NCI-H128 (cell line): ENCODE results near the gene ORC6.

Experiments
- DNase-seq: peaks from one replicate; lab custom pipeline; 2025; ENCODE audit not compliant: unreplicated experiment; lab: John Stamatoyannopoulos, UW

The ORC6 gene

DNA sequence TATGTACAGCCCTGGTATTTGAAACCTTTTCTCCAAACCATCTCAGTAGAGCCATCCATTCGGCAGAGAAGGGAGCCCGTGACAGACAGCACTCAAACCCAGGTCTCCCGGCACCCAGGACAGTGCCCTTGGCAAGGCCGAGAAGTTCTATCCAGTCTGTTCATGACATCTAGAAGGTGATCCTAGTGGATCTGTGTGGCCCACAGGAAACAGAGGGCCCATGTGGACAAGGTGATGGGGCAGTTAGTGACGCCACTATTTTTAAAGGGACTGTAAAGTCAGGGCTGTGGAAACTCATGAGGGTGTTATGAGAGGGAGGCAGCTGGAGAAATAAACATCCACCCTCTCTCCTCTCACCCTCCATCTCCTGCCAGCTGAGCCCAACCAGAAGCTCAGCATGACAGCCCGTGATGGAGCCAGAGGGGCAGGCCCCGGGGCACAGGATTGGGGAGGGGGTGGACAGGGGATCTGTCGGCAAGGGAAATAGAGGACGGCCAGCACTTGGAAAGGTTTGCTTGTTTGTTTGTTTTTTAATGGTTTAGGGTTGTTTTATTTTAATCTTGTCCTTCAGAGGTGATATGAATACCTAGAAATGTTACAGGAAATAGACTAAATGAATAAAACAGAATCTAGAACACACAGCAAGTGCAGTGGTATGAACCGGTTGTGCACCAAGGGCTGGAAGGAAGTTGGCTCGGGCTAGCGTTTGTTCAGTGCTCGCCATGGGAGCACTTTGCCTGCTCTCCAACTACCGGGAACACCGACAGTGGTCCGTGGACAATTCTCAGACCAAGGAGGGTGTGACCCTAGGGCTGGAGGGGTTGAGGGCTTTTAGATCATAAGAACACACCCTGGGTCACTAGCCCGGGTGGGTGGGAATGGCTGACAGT, 41.6 kb downstream of the ORC6 start:
- DNase-seq = no peak

DNA sequence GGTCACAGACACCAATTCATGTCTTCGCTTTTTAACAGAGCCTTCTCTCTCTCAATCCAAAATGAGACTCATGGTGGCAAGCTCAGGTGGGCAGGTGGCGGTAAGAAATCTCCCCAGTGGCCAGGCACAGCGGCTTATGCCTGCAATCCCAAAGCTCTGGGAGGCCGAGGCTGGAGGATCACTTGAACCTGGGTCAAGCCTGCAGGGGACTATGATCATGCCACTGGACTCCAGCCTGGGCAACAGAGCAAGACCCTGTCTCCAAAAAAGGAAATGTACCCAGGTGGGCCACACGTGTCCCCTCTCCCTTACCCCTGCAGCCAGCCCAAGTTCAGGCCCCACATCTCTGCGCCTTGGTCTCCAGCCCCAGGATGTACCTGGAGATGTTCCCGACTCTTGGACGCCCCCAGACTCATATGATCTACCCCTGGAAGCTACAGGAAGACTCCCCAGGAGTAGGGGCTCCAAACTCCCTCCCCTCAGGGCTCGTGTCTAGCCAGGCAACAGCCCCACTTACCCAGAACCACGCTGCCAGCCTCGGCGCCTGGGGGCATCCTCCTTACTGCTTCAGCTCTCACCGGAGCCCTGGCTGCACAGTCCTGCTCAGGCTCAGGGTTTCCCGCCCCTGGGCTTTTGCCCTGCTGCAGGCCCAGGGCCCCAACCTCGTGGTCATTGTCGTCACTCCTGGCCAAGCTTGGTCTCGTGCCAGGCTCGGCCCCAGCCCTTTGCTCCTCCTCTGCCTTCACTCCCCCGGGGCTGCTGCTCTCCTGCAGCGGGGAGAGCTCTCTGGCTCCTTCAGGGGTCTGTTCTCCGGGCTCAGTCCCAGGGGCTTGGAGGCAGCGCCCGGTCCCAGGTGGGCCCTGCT, 42.5 kb downstream of the ORC6 start:
- no peak for DNase-seq

DNA sequence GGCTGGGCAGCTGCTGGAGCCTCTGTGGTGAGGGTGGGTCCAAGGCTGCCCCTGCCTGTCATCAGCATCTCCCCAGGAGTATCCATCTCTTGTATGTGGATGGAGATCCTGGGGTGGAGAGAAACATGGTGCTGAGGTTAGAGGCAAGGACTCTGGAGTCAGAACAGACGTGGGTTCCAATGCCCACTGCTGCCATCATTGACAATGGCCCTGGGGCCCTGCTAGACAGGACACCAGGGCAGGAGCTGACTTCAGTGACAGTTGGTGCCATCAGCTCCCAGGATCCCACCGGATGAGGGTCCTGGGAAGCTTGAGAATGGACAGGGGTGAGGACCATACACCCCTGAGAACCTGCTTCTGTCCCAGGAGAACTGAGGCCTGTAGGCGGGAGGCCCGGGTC, 43.1 kb downstream of the ORC6 start:
- DNase-seq = no peak

DNA sequence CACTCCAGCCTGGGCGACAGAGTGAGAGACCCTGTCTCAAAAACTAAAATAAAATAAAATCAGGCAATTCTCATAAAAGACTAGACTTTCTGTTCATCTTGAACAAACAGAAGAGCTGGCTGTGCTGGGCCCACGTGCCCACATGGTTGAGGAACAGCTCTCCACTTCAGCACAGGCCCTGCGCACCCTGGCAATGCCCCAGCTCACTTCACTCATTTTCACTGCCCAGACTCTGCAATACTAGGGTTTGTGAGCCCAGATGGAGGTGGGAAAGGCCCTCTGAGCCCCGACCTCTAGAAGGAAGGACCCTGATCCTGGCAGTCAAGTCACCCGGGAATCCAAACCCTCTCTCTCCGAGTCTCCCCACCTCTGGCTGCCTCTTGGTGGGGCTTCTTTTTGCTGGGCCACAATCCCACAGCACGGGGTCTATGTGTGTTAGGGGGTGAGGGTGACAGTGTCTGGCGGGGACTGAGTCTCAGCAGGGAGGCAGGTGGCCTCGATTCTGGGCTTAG, 43.9 kb downstream of the ORC6 start:
- DNase-seq = no peak

DNA sequence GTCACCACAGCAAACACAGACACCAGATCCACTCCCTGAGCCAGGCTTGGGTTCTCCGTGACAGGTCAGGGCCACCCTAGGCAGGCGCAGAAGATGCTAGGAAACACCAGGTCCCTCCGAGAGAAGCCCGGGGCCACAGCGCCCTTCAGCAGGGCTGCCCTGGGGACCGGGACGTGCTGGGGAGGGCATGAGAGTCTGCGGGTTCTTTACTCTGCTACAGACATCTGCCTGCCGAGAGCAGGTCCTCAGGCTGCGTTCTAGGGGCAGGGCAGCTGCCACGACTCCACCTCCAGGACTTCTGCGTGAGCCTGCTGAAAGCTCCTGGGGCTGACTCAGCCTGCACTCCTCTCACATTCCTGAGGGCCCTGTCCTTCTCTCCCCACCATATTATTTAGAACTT, 47.2 kb downstream of the ORC6 start:
- DNase-seq = no peak

DNA sequence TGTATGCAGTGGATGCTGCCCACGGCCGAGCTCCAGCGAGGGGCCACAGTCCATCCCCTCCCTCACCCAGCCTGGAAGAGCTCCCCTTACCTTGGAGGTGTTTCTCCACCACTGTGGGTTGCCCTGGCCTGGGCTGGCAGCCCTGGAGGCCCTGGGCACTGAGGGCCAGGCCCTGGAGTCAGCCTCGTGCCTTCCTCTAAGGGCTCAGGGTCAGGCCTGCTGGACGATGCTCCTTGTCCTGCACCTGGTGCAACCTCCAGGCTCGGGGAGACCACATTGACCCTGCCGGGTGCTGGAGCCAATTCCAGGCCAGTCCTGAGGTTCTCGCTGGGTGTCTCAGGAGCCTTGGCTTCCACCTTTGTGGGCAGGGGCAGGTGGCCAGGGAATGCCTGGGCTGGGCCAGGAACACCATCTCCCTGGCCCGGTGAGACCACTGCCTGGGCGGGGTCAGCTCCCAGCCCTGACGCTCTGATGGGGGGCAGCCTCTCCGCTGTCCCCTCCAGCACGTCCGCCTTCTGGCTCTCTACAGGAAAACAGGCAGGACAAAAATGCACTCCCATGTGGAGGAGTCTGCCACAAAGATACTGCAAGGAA, 48.3 kb downstream of the ORC6 start:
- no peak for DNase-seq

DNA sequence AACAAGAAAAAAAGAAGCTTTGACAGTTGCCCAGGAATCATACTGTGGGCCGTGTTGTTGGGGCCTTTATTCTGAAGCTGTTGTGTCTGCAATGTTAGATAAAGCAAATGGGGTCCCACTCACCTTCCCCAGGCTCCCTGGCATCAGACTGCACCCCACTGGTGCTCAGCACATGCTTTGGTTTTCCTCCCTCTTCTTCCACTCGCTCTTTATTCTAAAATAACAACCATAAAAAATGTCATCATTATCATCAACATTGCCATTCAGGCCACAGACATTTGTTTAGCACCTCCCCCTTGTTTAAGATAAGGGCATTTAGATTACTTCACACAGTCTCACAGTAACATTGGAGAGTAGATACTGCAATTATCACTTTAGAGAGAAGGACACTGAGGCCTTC, 50.5 kb downstream of the ORC6 start:
- no peak for DNase-seq

DNA sequence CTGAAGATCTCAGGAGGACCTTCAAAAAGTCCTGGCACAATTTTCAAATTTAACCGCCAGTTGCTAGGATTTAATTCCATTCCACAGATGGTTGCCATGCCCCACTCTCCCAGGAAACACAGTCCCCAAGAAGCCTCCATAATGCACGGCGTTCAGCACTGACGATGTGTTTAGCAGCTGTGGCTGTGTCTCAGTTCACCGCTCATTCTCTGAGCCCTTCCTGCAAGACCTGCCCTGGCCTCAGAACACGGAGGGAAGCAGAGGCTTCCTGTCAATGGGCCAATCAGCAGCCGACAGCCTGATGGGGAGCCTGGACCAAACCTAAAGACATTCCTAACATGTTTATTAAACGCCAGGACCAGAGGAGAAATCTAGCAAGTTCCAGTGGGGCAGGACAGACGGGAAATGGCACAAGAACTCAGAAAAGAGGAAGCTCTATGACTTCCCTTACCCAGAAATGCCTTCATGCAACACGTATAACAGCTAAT, 53.8 kb downstream of the ORC6 start:
- DNase-seq = no peak

DNA sequence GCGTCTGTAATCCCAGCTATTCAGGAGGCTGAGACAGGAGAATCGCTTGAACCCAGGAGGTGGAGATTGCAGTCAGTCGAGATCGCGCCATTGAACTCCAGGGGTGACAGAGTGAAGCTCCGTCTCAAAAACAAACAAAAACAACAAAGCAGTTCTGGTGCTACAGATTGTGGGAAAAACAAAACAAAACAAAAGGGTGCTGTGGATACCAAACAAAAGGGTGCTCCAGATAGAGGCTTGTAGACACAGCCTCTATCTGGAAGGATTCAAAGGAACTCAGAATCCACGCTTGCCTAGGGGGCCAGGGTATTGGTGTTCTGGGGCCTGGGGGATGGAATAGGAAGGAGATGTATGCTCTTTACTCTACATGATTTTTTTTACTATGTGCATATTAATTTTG, 56.2 kb downstream of the ORC6 start:
- no peak for DNase-seq

DNA sequence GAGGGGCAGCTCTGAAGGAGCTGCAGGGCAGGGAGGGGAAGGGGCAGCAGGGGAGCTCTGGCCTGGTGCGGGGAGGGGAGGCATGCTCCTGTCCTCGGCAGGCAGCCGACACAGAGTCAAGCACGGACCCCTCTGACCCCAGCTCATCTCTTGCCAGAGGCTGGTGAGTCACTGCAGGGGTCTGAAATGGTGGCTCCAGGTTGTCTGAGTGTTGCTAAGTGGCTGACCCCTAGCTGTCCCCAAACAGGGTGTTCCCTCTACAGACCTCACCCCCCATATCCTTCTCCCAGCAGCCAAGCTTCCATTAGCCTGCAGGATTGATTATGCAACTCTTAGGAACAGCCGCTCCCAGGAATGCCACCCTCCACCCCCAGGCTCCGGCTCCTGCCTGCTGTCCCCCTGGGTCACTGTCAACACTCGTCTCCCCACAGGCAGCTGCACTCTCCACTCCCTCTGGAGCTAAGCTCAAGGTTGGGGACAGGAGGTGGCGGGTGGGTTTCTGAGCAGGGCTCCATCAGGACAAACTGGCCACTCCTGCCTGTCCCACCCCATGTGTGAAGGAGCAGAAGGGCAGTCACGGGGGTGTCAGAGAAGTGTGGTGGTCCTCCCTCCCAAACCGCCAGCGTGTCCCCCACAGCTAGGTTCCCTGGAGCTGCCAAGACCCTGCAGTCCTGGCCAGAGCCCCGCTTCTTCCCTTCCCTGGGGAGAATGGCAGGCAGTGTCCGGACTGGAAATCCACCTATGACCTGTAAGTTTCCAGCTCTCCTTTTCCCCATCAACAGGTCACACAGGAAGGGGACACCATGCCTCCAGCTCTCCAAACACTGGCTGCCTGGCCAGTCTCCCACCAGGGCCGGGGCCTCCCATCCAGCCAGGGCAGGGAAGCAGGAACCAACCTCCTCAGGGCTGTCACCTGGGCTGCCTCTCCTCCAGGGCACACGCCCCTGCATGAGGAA, 57.6 kb downstream of the ORC6 start:
- DNase-seq = no peak
